ENCODE measurements around the gene SLC12A8.

The SLC12A8 gene

GRCh38 chr3:125214738-125215137 lies 2.2 kb upstream of the SLC12A8 start:
- Histone ChIP-seq H3K4me3 (ENCODE audit: low read length, poor library complexity, severe bottlenecking) (no peak overlapping the region), H3K9ac (ENCODE audit: low read depth, low read length, poor library complexity, severe bottlenecking) (no peak overlapping the region), H3K4me1 (ENCODE audit: insufficient read depth, low read length, poor library complexity, severe bottlenecking) (peaks cover 3% of the 10 kb centered on the region), H4K20me1 (ENCODE audit: insufficient read depth, low read length, poor library complexity, severe bottlenecking) (no peaks in the 10 kb centered on the region), H3F3A (ENCODE audit: low read depth) (no peaks in the 10 kb centered on the region), H3K36me3 (ENCODE audit: insufficient read depth, low read length) (no peaks in the 10 kb centered on the region), H3K9me2 (replicated peaks; ENCODE audit: low read depth, low read length) (no peaks in the 10 kb centered on the region), H2AFZ (ENCODE audit: low read length) (no peak overlapping the region), H3K9me3 (ENCODE audit: insufficient read depth, low read depth, low read length) (no peaks in the 10 kb centered on the region), H3K79me2 (ENCODE audit: insufficient read depth, low read length) (no peaks in the 10 kb centered on the region), H3K4me2 (ENCODE audit: low read depth, low read length, poor library complexity, severe bottlenecking) (no peak overlapping the region), H3K27me3 (ENCODE audit: insufficient read depth, low read length, poor library complexity, severe bottlenecking) (no peaks in the 10 kb centered on the region)
- TF ChIP-seq CTCF (conservative IDR thresholded peaks at IDR 0.05; ENCODE audit: low read length), result no peak
- no peak for TF ChIP-seq EZH2phosphoT487 (IDR thresholded peaks at IDR 0.05; ENCODE audit: borderline replicate concordance)

GRCh38 chr3:125213946-125214542 lies 1.5 kb upstream of the SLC12A8 start:
- no peak for TF ChIP-seq CTCF (conservative IDR thresholded peaks at IDR 0.05; ENCODE audit: low read length)
- no peak for TF ChIP-seq EZH2phosphoT487 (IDR thresholded peaks at IDR 0.05; ENCODE audit: borderline replicate concordance)
- Histone ChIP-seq H4K20me1 (ENCODE audit: insufficient read depth, low read length, poor library complexity, severe bottlenecking) (no peaks in the 10 kb centered on the region), H3K27me3 (ENCODE audit: insufficient read depth, low read length, poor library complexity, severe bottlenecking) (no peaks in the 10 kb centered on the region), H3K79me2 (ENCODE audit: insufficient read depth, low read length) (no peaks in the 10 kb centered on the region), H3K36me3 (ENCODE audit: insufficient read depth, low read length) (no peaks in the 10 kb centered on the region), H3K9me2 (replicated peaks; ENCODE audit: low read depth, low read length) (no peaks in the 10 kb centered on the region), H3K4me2 (ENCODE audit: low read depth, low read length, poor library complexity, severe bottlenecking) (no peak overlapping the region), H3K9ac (ENCODE audit: low read depth, low read length, poor library complexity, severe bottlenecking) (no peak overlapping the region), H3F3A (ENCODE audit: low read depth) (no peaks in the 10 kb centered on the region), H2AFZ (ENCODE audit: low read length) (no peak overlapping the region), H3K9me3 (ENCODE audit: insufficient read depth, low read depth, low read length) (no peaks in the 10 kb centered on the region), H3K4me3 (ENCODE audit: low read length, poor library complexity, severe bottlenecking) (no peak overlapping the region), H3K4me1 (ENCODE audit: insufficient read depth, low read length, poor library complexity, severe bottlenecking) (peaks cover 3% of the 10 kb centered on the region)

- Histone ChIP-seq H3K27me3 (ENCODE audit: insufficient read depth, low read length, poor library complexity, severe bottlenecking) (no peaks in the 10 kb centered on the region), H3K36me3 (ENCODE audit: insufficient read depth, low read length) (no peaks in the 10 kb centered on the region), H3K9me2 (replicated peaks; ENCODE audit: low read depth, low read length) (no peaks in the 10 kb centered on the region), H3K9ac (ENCODE audit: low read depth, low read length, poor library complexity, severe bottlenecking) (no peak overlapping the region), H3F3A (ENCODE audit: low read depth) (no peaks in the 10 kb centered on the region), H2AFZ (ENCODE audit: low read length) (no peak overlapping the region), H3K4me3 (ENCODE audit: low read length, poor library complexity, severe bottlenecking) (no peak overlapping the region), H3K4me1 (ENCODE audit: insufficient read depth, low read length, poor library complexity, severe bottlenecking) (peaks cover 3% of the 10 kb centered on the region), H3K79me2 (ENCODE audit: insufficient read depth, low read length) (no peaks in the 10 kb centered on the region), H3K4me2 (ENCODE audit: low read depth, low read length, poor library complexity, severe bottlenecking) (no peak overlapping the region), H4K20me1 (ENCODE audit: insufficient read depth, low read length, poor library complexity, severe bottlenecking) (no peaks in the 10 kb centered on the region), H3K9me3 (ENCODE audit: insufficient read depth, low read depth, low read length) (no peaks in the 10 kb centered on the region)
- no peak for TF ChIP-seq CTCF (conservative IDR thresholded peaks at IDR 0.05; ENCODE audit: low read length)
- no peak for TF ChIP-seq EZH2phosphoT487 (IDR thresholded peaks at IDR 0.05; ENCODE audit: borderline replicate concordance)
Observed at GRCh38 chr3:125213364-125213755, 812 bp upstream of the SLC12A8 start.

Measured in Loucy (cell line).